Caco-2 (cell line): ENCODE data around the gene FBXL7. TPM values are rescaled to one million over a fixed set of nuclear protein-coding genes. Genes with fewer than 3 reads are reported as not detected.

Experiments
- BruUV-seq: library from RNA; stranded (reverse); fragments of 400-500 nt; replicated peaks from 2 replicates; lab custom pipeline; 2021; lab: Mats Ljungman, UMichigan
- CTCF ChIA-PET: fragments of 300-600 bp; sonication (Branson Sonifier 250); formaldehyde crosslinking; loops from one replicate; lab custom pipeline; 2022; ENCODE audit warnings: antibody characterized with exemption; lab: Charles Lee
- POLR2A ChIA-PET: fragments of 300-600 bp; sonication (Branson Sonifier 250); formaldehyde crosslinking; loops from one replicate; lab custom pipeline; 2022; ENCODE audit warnings: antibody characterized with exemption; lab: Charles Lee
- DNase-seq, 2 experiments: peaks; one replicate each; pipeline versions ENCODE4 v3.0.0 to v3.0.0-alpha.2; 2020 to 2022
- H3K27me3 ChIP-seq: replicated peaks from 2 replicates; pipeline ENCODE4 v1.6.0; 2011; ENCODE audit warnings: low read length; ENCODE audit not compliant: control insufficient read depth, insufficient read depth
- H3K36me3 ChIP-seq: 2 replicates; pipeline ENCODE4 v1.5.1; 2011; ENCODE audit warnings: low read length; ENCODE audit not compliant: control insufficient read depth, insufficient read depth
- H3K4me1 ChIP-seq: fragments of 250-450 bp; sonication (Bioruptor Pico); 2 replicates; pipeline ENCODE4 v1.5.1; 2020; ENCODE audit warnings: mild to moderate bottlenecking
- H3K4me3 ChIP-seq: 2 replicates; pipeline ENCODE4 v1.5.1; 2011; ENCODE audit warnings: low read depth, mild to moderate bottlenecking, control low read depth, low read length
- H3K9me3 ChIP-seq: fragments of 250-450 bp; sonication (Bioruptor Pico); 2 replicates; pipeline ENCODE4 v1.5.1; 2020; ENCODE audit warnings: mild to moderate bottlenecking, moderate library complexity
- H3K27ac Mint-ChIP-seq: one replicate; pipeline ENCODE4 v1.8.0; 2022; ENCODE audit warnings: mixed read lengths; ENCODE audit not compliant: unreplicated experiment
- H3K27me3 Mint-ChIP-seq: one replicate; pipeline ENCODE4 v1.8.0; 2022; ENCODE audit warnings: mixed read lengths; ENCODE audit not compliant: insufficient read depth, unreplicated experiment
- H3K36me3 Mint-ChIP-seq: one replicate; pipeline ENCODE4 v1.8.0; 2022; ENCODE audit warnings: mild to moderate bottlenecking, mixed read lengths; ENCODE audit not compliant: insufficient read depth, unreplicated experiment
- H3K4me1 Mint-ChIP-seq: one replicate; pipeline ENCODE4 v1.8.0; 2022; ENCODE audit warnings: low read depth, mixed read lengths; ENCODE audit not compliant: unreplicated experiment
- H3K4me3 Mint-ChIP-seq: one replicate; pipeline ENCODE4 v1.8.0; 2022; ENCODE audit warnings: mild to moderate bottlenecking, moderate library complexity, mixed read lengths; ENCODE audit not compliant: unreplicated experiment
- H3K9me3 Mint-ChIP-seq: one replicate; pipeline ENCODE4 v1.8.0; 2022; ENCODE audit warnings: mixed read lengths; ENCODE audit not compliant: unreplicated experiment
- CTCF ChIP-seq, 2 experiments: fragments of 200-600 bp in 1 of 2; IDR thresholded peaks; 1 replicate in 1 of 2; 2 replicates in 1 of 2; pipeline versions ENCODE4 v1.5.1 to v1.8.0; 2011 to 2022; ENCODE audit warnings: antibody characterized with exemption in 1 of 2, control low read depth in 1 of 2, inconsistent platforms in 1 of 2, low read depth in 1 of 2, low read length in 1 of 2, mild to moderate bottlenecking in 1 of 2, moderate library complexity in 1 of 2; ENCODE audit not compliant: insufficient read depth in 1 of 2, severe bottlenecking in 1 of 2, unreplicated experiment in 1 of 2
- intact Hi-C: fragments of 100-400 bp; cut with micrococcal nuclease; formaldehyde crosslinking; loops from one replicate; pipeline ENCODE4 v1.10.0; 2022; ENCODE audit not compliant: unreplicated experiment
- total RNA-seq: library from RNA; stranded (reverse); gene quantifications from 2 replicates; pipeline ENCODE4 v1.2.3, GENCODE V29; 2022

Gene FBXL7
- total RNA-seq, 1 experiment from 2014 or later: not detected

DNA sequence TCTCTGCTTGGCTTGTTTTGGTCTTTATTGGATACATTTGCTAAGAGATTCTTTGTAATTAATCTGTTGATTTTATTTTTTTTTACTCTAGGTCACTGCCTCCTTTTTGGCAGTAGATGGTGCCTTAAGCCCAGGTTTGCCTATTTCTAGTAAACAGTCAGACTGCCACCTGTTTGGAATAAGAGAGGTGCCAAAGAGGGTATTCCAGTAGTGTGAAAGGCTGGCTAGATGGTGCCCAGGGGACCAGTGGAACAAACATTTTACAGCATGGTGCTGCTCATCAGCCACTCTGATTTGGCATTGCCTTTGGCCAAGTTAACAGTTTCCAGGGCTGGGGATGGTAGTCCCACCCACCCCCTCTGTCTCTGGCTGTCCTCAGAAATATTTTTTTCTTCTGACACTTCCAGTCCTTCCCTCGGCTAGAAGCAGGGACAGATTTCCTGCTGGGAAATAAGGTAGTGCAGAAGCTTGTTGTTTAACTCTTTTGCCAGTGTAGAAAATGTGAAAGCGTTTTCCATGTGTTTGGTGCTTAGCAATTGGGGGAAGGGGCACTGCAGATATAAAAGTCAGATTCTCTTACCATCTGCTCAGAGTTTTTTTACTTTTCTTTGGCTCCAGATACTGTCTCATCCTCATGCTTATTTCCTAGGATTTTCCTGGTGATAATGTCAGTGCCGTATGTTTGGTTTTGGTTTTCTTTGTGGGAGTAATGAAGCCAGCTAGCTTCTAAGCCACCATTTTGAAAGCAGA, 36.6 kb upstream of the FBXL7 start:
- Histone ChIP-seq H3K4me3 (no peak overlapping the region), H3K4me1 (no peaks in the 10 kb centered on the region), H3K36me3 (no peaks in the 10 kb centered on the region), H3K9me3 (no peaks in the 10 kb centered on the region), H3K27me3 (no peaks in the 10 kb centered on the region)
- ChIA-PET POLR2A (no interaction called here), CTCF (no interaction called here)
- Mint-ChIP-seq H3K4me3 (no peak overlapping the region), H3K9me3 (no peaks in the 10 kb centered on the region), H3K36me3 (no peaks in the 10 kb centered on the region), H3K27me3 (no peaks in the 10 kb centered on the region), H3K27ac (no peak overlapping the region), H3K4me1 (no peaks in the 10 kb centered on the region)
- TF ChIP-seq CTCF (IDR thresholded peaks at IDR 0.05; ENCODE audit: insufficient read depth in 1 of 2, low read depth in 1 of 2, low read length in 1 of 2, severe bottlenecking in 1 of 2, unreplicated experiment in 1 of 2): no peak
- BruUV-seq: no TSS peak
- intact Hi-C loops: loop anchor here (10.0 kb wide), 1 partner anchor 331 kb away; no protein-coding TSS in a partner anchor
- no peak for DNase-seq

- ChIA-PET CTCF (no interaction called here), POLR2A (no interaction called here)
- intact Hi-C loops: no loop called here
- Histone ChIP-seq H3K36me3 (no peaks in the 10 kb centered on the region), H3K9me3 (no peaks in the 10 kb centered on the region), H3K27me3 (no peaks in the 10 kb centered on the region), H3K4me1 (no peaks in the 10 kb centered on the region), H3K4me3 (no peak overlapping the region)
- TF ChIP-seq CTCF (IDR thresholded peaks at IDR 0.05; ENCODE audit: insufficient read depth in 1 of 2, low read depth in 1 of 2, low read length in 1 of 2, severe bottlenecking in 1 of 2, unreplicated experiment in 1 of 2): no peak
- Mint-ChIP-seq H3K27me3 (peaks cover 5% of the 10 kb centered on the region), H3K4me3 (no peak overlapping the region), H3K4me1 (no peaks in the 10 kb centered on the region), H3K27ac (no peak overlapping the region), H3K9me3 (no peaks in the 10 kb centered on the region), H3K36me3 (no peaks in the 10 kb centered on the region)
- no TSS peak for BruUV-seq
- DNase-seq: no peak
Measured at GRCh38 chr5:15472116-15472515, 27.9 kb upstream of the FBXL7 start.

GRCh38 chr5:15474143-15474719, 25.7 kb upstream of the FBXL7 start:
- Mint-ChIP-seq H3K27ac (no peak overlapping the region), H3K36me3 (no peaks in the 10 kb centered on the region), H3K4me3 (no peak overlapping the region), H3K4me1 (no peaks in the 10 kb centered on the region), H3K9me3 (no peaks in the 10 kb centered on the region), H3K27me3 (peaks cover 5% of the 10 kb centered on the region)
- no peaks in the 10 kb centered on the region for H3K27me3 ChIP-seq
- no peak for DNase-seq
- H3K36me3 ChIP-seq: no peaks in the 10 kb centered on the region
- ChIA-PET POLR2A (no interaction called here), CTCF (no interaction called here)
- intact Hi-C loops: no loop called here
- no peak overlapping the region for H3K4me3 ChIP-seq
- TF ChIP-seq CTCF (IDR thresholded peaks at IDR 0.05; ENCODE audit: insufficient read depth in 1 of 2, low read depth in 1 of 2, low read length in 1 of 2, severe bottlenecking in 1 of 2, unreplicated experiment in 1 of 2): no peak
- H3K4me1 ChIP-seq: no peaks in the 10 kb centered on the region
- no peaks in the 10 kb centered on the region for H3K9me3 ChIP-seq
- no TSS peak for BruUV-seq
